GM12878 (cell line): Measurements from ENCODE around the gene TBL1XR1. TPM values are rescaled to one million over a fixed set of nuclear protein-coding genes. Genes with fewer than 3 reads are reported as not detected.

Source experiments
- ATAC-seq: fragments of 200-7000 bp; cut with Tn5 transposase; 3 replicates; pipeline ENCODE4 v1.9.1; 2020; ENCODE audit warnings: mild to moderate bottlenecking, moderate library complexity
- BruUV-seq: library from RNA; stranded (reverse); fragments of 400-500 nt; replicated peaks from 2 replicates; lab custom pipeline; 2021; lab: Mats Ljungman, UMichigan
- CTCF ChIA-PET: fragments of 300-600 bp; sonication (Branson Sonifier 250); formaldehyde crosslinking; extraction: SDS; loops from one replicate; lab custom pipeline; 2021; ENCODE audit warnings: inconsistent platforms; lab: Yijun Ruan, JAX
- POLR2A ChIA-PET: fragments of 350-600 bp; formaldehyde crosslinking; extraction: SDS; loops from one replicate; lab custom pipeline; 2021; ENCODE audit warnings: inconsistent platforms; lab: Charles Lee
- RAD21 ChIA-PET: fragments of 300-600 bp; sonication (Branson Sonifier 250); formaldehyde crosslinking; loops from one replicate; lab custom pipeline; 2023; ENCODE audit warnings: antibody characterized with exemption; ENCODE audit not compliant: unreplicated experiment; lab: Charles Lee
- SMC1A ChIA-PET: fragments of 300-600 bp; sonication (Branson Sonifier 250); formaldehyde crosslinking; loops from one replicate; lab custom pipeline; 2023; ENCODE audit not compliant: unreplicated experiment, uncharacterized antibody; lab: Charles Lee
- DNase-seq: peaks from one replicate; pipeline ENCODE4 v3.0.0-alpha.2; 2011; ENCODE audit warnings: low read depth, low spot score
- FAIRE-seq: peaks from 3 replicates; lab custom pipeline; 2011; peaks lifted over from hg19 to GRCh38; lab: Jason Lieb, UNC
- H2AFZ ChIP-seq: 2 replicates; pipeline ENCODE4 v1.6.0; 2011; ENCODE audit warnings: low read depth, low read length, control low read depth; ENCODE audit not compliant: control insufficient read depth
- H3K27ac ChIP-seq: 2 replicates; pipeline ENCODE4 v1.5.1; 2011; ENCODE audit warnings: control low read depth; ENCODE audit not compliant: control insufficient read depth, insufficient read depth
- H3K27me3 ChIP-seq, 2 experiments: replicated peaks in 1 of 2; 2 replicates each; pipeline versions ENCODE4 v1.6.0 to v1.6.1; 2011; ENCODE audit warnings: low read length in 1 of 2; ENCODE audit not compliant: control insufficient read depth in 2 of 2, insufficient read depth in 2 of 2
- H3K36me3 ChIP-seq, 2 experiments: 2 replicates each; pipeline ENCODE4 v1.5.1; 2011; ENCODE audit warnings: low read length in 1 of 2; ENCODE audit not compliant: control insufficient read depth in 2 of 2, insufficient read depth in 2 of 2
- H3K4me1 ChIP-seq: 2 replicates; pipeline ENCODE4 v1.6.1; 2011; ENCODE audit warnings: mild to moderate bottlenecking, low read length, moderate library complexity, mixed read lengths; ENCODE audit not compliant: control insufficient read depth, insufficient read depth
- H3K4me2 ChIP-seq: 2 replicates; pipeline ENCODE4 v1.6.0; 2011; ENCODE audit warnings: control low read depth; ENCODE audit not compliant: control insufficient read depth, insufficient read depth
- H3K4me3 ChIP-seq: fragments of 200-600 bp; sonication (generic); 2 replicates; pipeline ENCODE4 v1.5.1; 2016
- H3K79me2 ChIP-seq: 2 replicates; pipeline ENCODE4 v1.6.0; 2011; ENCODE audit warnings: low read length; ENCODE audit not compliant: control insufficient read depth, insufficient read depth
- H3K9ac ChIP-seq: 2 replicates; pipeline ENCODE4 v1.8.0; 2011; ENCODE audit warnings: low read length, control low read depth, mixed read lengths; ENCODE audit not compliant: control insufficient read depth, insufficient read depth
- H3K9me3 ChIP-seq: replicated peaks from 3 replicates; pipeline ENCODE4 v1.5.1; 2011; ENCODE audit warnings: mild to moderate bottlenecking, low read length; ENCODE audit not compliant: control insufficient read depth, insufficient read depth
- H4K20me1 ChIP-seq: 2 replicates; pipeline ENCODE4 v1.6.0; 2011; ENCODE audit not compliant: control insufficient read depth, insufficient read depth
- CEBPB ChIP-seq, 2 experiments: fragments of 150-350 bp in 1 of 2; IDR thresholded peaks; 2 replicates each; pipeline ENCODE4 v1.6.1; 2012 to 2014; ENCODE audit warnings: low read depth in 2 of 2, low read length in 2 of 2, borderline replicate concordance in 1 of 2, inconsistent platforms in 1 of 2
- CHD4 ChIP-seq: fragments of 200-600 bp; sonication (generic); IDR thresholded peaks from 2 replicates; pipeline ENCODE4 v1.6.1; 2016; ENCODE audit warnings: mild to moderate bottlenecking
- ETV6 ChIP-seq, 2 experiments: fragments of 450-650 bp in 1 of 2; IDR thresholded peaks in 1 of 2; conservative IDR thresholded peaks in 1 of 2; 2 replicates each; pipeline ENCODE4 v1.6.1; 2014; ENCODE audit warnings: antibody characterized with exemption in 1 of 2, borderline replicate concordance in 1 of 2, low read depth in 1 of 2, mild to moderate bottlenecking in 1 of 2, moderate library complexity in 1 of 2
- MEF2A ChIP-seq: IDR thresholded peaks from 2 replicates; pipeline ENCODE4 v1.6.1; 2011; ENCODE audit warnings: low read depth, mild to moderate bottlenecking, low read length, moderate library complexity; ENCODE audit not compliant: insufficient read depth
- RAD21 ChIP-seq: IDR thresholded peaks from 2 replicates; pipeline ENCODE4 v1.6.1; 2011; ENCODE audit warnings: mild to moderate bottlenecking, low read depth, low read length, moderate library complexity; ENCODE audit not compliant: insufficient read depth
- RB1 ChIP-seq: fragments of 450-650 bp; formaldehyde crosslinking; IDR thresholded peaks from 2 replicates; pipeline ENCODE4 v1.6.1; 2017; ENCODE audit warnings: mild to moderate bottlenecking, borderline replicate concordance
- SIN3A ChIP-seq: IDR thresholded peaks from 2 replicates; pipeline ENCODE4 v1.6.1; 2012; ENCODE audit warnings: low read depth, low read length, improper control_type of control experiment
- TCF12 ChIP-seq: IDR thresholded peaks from 2 replicates; pipeline ENCODE4 v1.6.1; 2011; ENCODE audit warnings: low read depth, mild to moderate bottlenecking, low read length
- ZBED1 ChIP-seq: IDR thresholded peaks from 2 replicates; pipeline ENCODE4 v1.6.1; 2016; ENCODE audit warnings: borderline replicate concordance
- ZNF687 ChIP-seq: fragments of 450-650 bp; IDR thresholded peaks from 2 replicates; pipeline ENCODE4 v1.6.1; 2017; ENCODE audit warnings: mild to moderate bottlenecking, moderate library complexity
- ZSCAN29 ChIP-seq: fragments of 450-650 bp; IDR thresholded peaks from 2 replicates; pipeline ENCODE4 v1.6.1; 2017; ENCODE audit warnings: mild to moderate bottlenecking, moderate library complexity
- WGBS: methylation state at CpG from one replicate; pipeline ENCODE4 v1.1.6; 2016; ENCODE audit warnings: low lambda C conversion rate; ENCODE audit not compliant: insufficient replicate concordance, insufficient coverage; ENCODE audit errors: missing lambda C conversion rate; 5-methylcytosine and 5-hydroxymethylcytosine counted together
- in situ Hi-C: fragments of 300-500 bp; cut with MboI; formaldehyde crosslinking; loops from 9 replicates; pipeline ENCODE4 v1.14.3; 2018; ENCODE audit warnings: mixed read lengths
- intact Hi-C: fragments of 100-400 bp; cut with micrococcal nuclease; formaldehyde crosslinking; loops from one replicate; pipeline ENCODE4 v1.14.2; 2022; ENCODE audit not compliant: unreplicated experiment
- polyA plus RNA-seq, 11 experiments: library from polyadenylated mRNA; depleted of rRNA in 4 of 11; unstranded in 6 of 11; stranded (reverse) in 5 of 11; fragments of >200 nt; fragmentation: Nextera tagmentation in 4 of 11; fragmentation: Illumina TruSeq in 1 of 11; extraction: Ambion mirVana in 4 of 11; extraction: Trizol in 1 of 11; gene quantifications; 1 replicate in 1 of 11; 2 replicates in 10 of 11; pipeline versions ENCODE4 v1.2.1 to v1.2.3, GENCODE V29; 2011 to 2016; ENCODE audit warnings: inconsistent platforms in 2 of 11, missing spikeins in 2 of 11, low read depth in 1 of 11
- total RNA-seq, 4 experiments: library from RNA; depleted of rRNA in 3 of 4; stranded (reverse); fragments of >200 nt in 3 of 4; fragmentation: Illumina TruSeq in 1 of 4; extraction: Trizol in 1 of 4; gene quantifications; 2 replicates each; pipeline versions ENCODE4 v1.2.1 to v1.2.3, GENCODE V29; 2013 to 2021
- TF ChIP-seq, protein P1 (sequence below): fragments of 450-650 bp; IDR thresholded peaks from 2 replicates; pipeline ENCODE4 v1.6.1; 2017; ENCODE audit warnings: borderline replicate concordance
- TF ChIP-seq, protein P2 (sequence below): fragments of 450-650 bp; IDR thresholded peaks from 2 replicates; pipeline ENCODE4 v1.6.1; 2017; ENCODE audit warnings: mild to moderate bottlenecking, low read depth, inconsistent platforms; ENCODE audit not compliant: poor library complexity, severe bottlenecking

The TBL1XR1 gene
- total and polyA plus RNA-seq, 10 of the 15 experiments (the other 5 are each of a cell fraction or from before 2014, with no cell fraction given) = 13.0 to 115 (median 60.4) TPM

- Histone ChIP-seq H3K9ac (no peak overlapping the region), H3K36me3 (peaks cover 0 to 12% of the 10 kb centered on the region in 2 experiments; a peak in 1 of 4 replicates), H3K4me1 (0 out of 2 replicates have a peak, but pooled peaks cover 3% of the 10 kb centered on the region), H2AFZ (no peak overlapping the region), H3K4me3 (no peak overlapping the region), H3K4me2 (no peak overlapping the region), H4K20me1 (no peaks in the 10 kb centered on the region), H3K79me2 (peaks cover 72% of the 10 kb centered on the region), H3K27ac (no peak overlapping the region), H3K27me3 (no peaks in the 10 kb centered on the region), H3K9me3 (no peaks in the 10 kb centered on the region; the same call in 2 of the 3 replicates)
- no peak for ATAC-seq
- ChIA-PET POLR2A (no interaction called here), RAD21 (interaction anchor here (1.9 kb wide), 1 partner anchor 11 kb away, joined by 7 read pairs; no protein-coding TSS in a partner anchor), SMC1A (interaction anchor here (1.0 kb wide), 1 partner anchor 76 kb away, joined by 3 read pairs; no protein-coding TSS in a partner anchor), CTCF (no interaction called here)
- WGBS = 89% methylated on average over 7 of the region's 8 CpGs
- BruUV-seq = TSS peak; percentile 56
- DNase-seq = no peak
- intact Hi-C loops = no loop called here
- no peak for FAIRE-seq
- in situ Hi-C loops = no loop called here
- TF ChIP-seq, protein P1, sequence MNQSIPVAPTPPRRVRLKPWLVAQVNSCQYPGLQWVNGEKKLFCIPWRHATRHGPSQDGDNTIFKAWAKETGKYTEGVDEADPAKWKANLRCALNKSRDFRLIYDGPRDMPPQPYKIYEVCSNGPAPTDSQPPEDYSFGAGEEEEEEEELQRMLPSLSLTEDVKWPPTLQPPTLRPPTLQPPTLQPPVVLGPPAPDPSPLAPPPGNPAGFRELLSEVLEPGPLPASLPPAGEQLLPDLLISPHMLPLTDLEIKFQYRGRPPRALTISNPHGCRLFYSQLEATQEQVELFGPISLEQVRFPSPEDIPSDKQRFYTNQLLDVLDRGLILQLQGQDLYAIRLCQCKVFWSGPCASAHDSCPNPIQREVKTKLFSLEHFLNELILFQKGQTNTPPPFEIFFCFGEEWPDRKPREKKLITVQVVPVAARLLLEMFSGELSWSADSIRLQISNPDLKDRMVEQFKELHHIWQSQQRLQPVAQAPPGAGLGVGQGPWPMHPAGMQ = no peak
- TF ChIP-seq CHD4 (no peak), TCF12 (no peak), MEF2A (no peak), ZNF687 (no peak), ZBED1 (no peak), ETV6 (conservative IDR thresholded peaks at IDR 0.05 in 1 of 2, IDR thresholded peaks at IDR 0.05 in 1 of 2; ENCODE audit: borderline replicate concordance in 1 of 2, low read depth in 1 of 2) (no peak), ZSCAN29 (no peak), CEBPB (IDR thresholded peaks at IDR 0.05; ENCODE audit: borderline replicate concordance in 1 of 2, low read depth in 2 of 2, low read length in 2 of 2) (no peak), RB1 (no peak), SIN3A (no peak), RAD21 (no peak)
- TF ChIP-seq, protein P2, sequence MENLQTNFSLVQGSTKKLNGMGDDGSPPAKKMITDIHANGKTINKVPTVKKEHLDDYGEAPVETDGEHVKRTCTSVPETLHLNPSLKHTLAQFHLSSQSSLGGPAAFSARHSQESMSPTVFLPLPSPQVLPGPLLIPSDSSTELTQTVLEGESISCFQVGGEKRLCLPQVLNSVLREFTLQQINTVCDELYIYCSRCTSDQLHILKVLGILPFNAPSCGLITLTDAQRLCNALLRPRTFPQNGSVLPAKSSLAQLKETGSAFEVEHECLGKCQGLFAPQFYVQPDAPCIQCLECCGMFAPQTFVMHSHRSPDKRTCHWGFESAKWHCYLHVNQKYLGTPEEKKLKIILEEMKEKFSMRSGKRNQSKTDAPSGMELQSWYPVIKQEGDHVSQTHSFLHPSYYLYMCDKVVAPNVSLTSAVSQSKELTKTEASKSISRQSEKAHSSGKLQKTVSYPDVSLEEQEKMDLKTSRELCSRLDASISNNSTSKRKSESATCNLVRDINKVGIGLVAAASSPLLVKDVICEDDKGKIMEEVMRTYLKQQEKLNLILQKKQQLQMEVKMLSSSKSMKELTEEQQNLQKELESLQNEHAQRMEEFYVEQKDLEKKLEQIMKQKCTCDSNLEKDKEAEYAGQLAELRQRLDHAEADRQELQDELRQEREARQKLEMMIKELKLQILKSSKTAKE = no peak
Observed at GRCh38 chr3:177133860-177134815, 63.1 kb downstream of the TBL1XR1 start.
